NCI-H2196 (cell line): Measurements from ENCODE around the gene GRID1.
"Not testable (repeated sequence)": the region's sequence is repeated elsewhere in the genome, so short reads cannot be mapped to it uniquely, and the experiment has no call there.

ENCODE experiments used
- DNase-seq: peaks from one replicate; lab custom pipeline; 2025; ENCODE audit not compliant: unreplicated experiment; lab: John Stamatoyannopoulos, UW

The GRID1 gene

GRCh38 chr10:86099542-86100334 lies 266.9 kb downstream of the GRID1 start:
- DNase-seq = no peak

- no peak for DNase-seq
Measured at GRCh38 chr10:86098187-86098881, 268.3 kb downstream of the GRID1 start.

- not testable (repeated sequence) for DNase-seq
Measured at GRCh38 chr10:86095061-86095460, 271.5 kb downstream of the GRID1 start.

- DNase-seq = not testable (repeated sequence)
Measured at GRCh38 chr10:86092311-86092710, 274.3 kb downstream of the GRID1 start.

- no peak for DNase-seq
Measured at GRCh38 chr10:86091216-86091615, 275.4 kb downstream of the GRID1 start.

- no peak for DNase-seq
Measured at GRCh38 chr10:86090807-86091206, 275.8 kb downstream of the GRID1 start.

- no peak for DNase-seq
Measured at GRCh38 chr10:86087716-86088115, 278.9 kb downstream of the GRID1 start.

GRCh38 chr10:86086418-86086817 lies 280.2 kb downstream of the GRID1 start:
- DNase-seq = no peak

GRCh38 chr10:86085686-86086085 lies 280.9 kb downstream of the GRID1 start:
- no peak for DNase-seq

GRCh38 chr10:86085136-86085535 lies 281.5 kb downstream of the GRID1 start:
- no peak for DNase-seq

- DNase-seq = no peak
Measured at GRCh38 chr10:86084585-86084984, 282.0 kb downstream of the GRID1 start.

GRCh38 chr10:86083664-86084175 lies 282.9 kb downstream of the GRID1 start:
- no peak for DNase-seq

GRCh38 chr10:86083206-86083605 lies 283.4 kb downstream of the GRID1 start:
- no peak for DNase-seq

- DNase-seq = no peak
Measured at GRCh38 chr10:86082556-86082955, 284.0 kb downstream of the GRID1 start.

- DNase-seq = no peak
Measured at GRCh38 chr10:86079088-86079487, 287.5 kb downstream of the GRID1 start.

- no peak for DNase-seq
Measured at GRCh38 chr10:86078639-86079035, 288.0 kb downstream of the GRID1 start.

GRCh38 chr10:86077871-86078638 lies 288.5 kb downstream of the GRID1 start:
- DNase-seq = no peak

GRCh38 chr10:86077271-86077670 lies 289.3 kb downstream of the GRID1 start:
- no peak for DNase-seq

GRCh38 chr10:86076497-86076896 lies 290.1 kb downstream of the GRID1 start:
- not testable (repeated sequence) for DNase-seq

- no peak for DNase-seq
Measured at GRCh38 chr10:86075512-86075911, 291.1 kb downstream of the GRID1 start.

GRCh38 chr10:86074294-86074693 lies 292.3 kb downstream of the GRID1 start:
- DNase-seq = no peak
